HL-60 (cell line): ENCODE measurements around the gene SAMM50.

Experiments
- CTCF ChIP-seq: IDR thresholded peaks from one replicate; pipeline ENCODE4 v1.5.1; 2011; ENCODE audit warnings: low read length, control low read depth, inconsistent platforms; ENCODE audit not compliant: insufficient read depth
- GABPA ChIP-seq: IDR thresholded peaks from 2 replicates; pipeline ENCODE4 v1.6.1; 2012; ENCODE audit warnings: low read depth
- POLR2AphosphoS5 ChIP-seq: IDR thresholded peaks from 2 replicates; pipeline ENCODE4 v1.6.1; 2012; ENCODE audit warnings: low read depth
- REST ChIP-seq: IDR thresholded peaks from 2 replicates; pipeline ENCODE4 v1.6.1; 2012; ENCODE audit warnings: low read depth; ENCODE audit not compliant: insufficient replicate concordance
- SPI1 ChIP-seq: IDR thresholded peaks from 2 replicates; pipeline ENCODE4 v1.6.1; 2012; ENCODE audit warnings: low read depth, mild to moderate bottlenecking, borderline replicate concordance

- TF ChIP-seq POLR2AphosphoS5 (no peak), CTCF (no peak), REST (no peak), SPI1 (no peak), GABPA (no peak)
Observed at GRCh38 chr22:44018594-44018993, 63.4 kb downstream of the SAMM50 start.
